Muscle of back (tissue), 11 donors: Measurements from ENCODE around the gene GOLT1A. TPM values are rescaled to one million over a fixed set of nuclear protein-coding genes. Genes with fewer than 3 reads are reported as not detected.

Experiments
- DNase-seq, 3 donors: peaks; one replicate each; pipeline versions ENCODE4 v3.0.0 to v3.0.0-alpha.2; 2013
- polyA plus RNA-seq, 10 donors: library from polyadenylated mRNA; unstranded; fragments of 120-200 nt; gene quantifications; one replicate each; pipeline ENCODE4 v1.2.1, GENCODE V29; 2013; ENCODE audit not compliant: insufficient read length in 10 of 10

The GOLT1A gene
- polyA plus RNA-seq, 10 donors = 0.20 TPM; not detected in 9

DNA sequence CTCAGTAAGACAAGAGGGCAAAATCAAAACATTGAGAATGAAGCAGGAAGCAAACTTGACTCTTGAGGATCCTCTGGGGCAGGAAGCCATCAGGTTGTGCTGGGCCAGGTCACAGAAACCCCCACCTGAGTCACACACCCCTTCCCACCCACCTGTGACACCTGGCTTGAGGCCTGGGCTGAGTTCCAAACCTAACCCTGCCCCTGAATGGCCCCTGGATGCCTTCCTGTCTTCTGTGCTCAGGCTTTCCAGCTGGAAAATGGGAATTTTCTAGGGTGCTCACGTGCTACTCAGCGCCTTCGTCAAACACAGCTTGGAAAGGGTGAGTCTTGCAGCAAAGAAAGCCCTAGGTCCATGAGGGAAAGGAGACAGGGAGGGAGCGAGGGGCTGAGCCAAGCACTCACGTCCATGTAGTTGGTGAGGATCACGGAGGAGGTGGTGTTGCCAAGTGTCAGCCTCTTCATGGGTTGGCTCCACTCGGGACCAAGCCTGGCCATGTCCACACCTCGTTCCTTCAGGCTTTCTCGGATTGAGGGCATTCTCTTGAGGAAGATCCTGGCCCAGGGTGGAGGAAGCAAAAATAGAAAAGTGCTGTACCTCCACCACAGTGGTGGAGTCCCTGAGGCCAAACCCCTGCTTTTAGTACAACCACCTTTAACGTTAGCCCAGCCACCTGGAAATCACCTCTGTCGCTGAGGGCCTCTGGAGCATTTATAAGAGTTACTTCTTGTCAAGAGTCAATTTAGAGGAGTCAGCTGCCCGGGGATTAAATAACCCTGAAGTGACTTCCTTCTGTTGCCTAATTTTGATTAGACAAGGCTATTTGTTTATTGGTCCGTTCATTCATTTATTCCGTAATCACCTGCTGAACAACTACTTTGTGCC is 51.9 kb downstream of the GOLT1A start:
- DNase-seq = no peak

- no peak for DNase-seq
These were observed 55.8 kb downstream of the GOLT1A start for GRCh38 chr1:204157962-204158361.

DNA sequence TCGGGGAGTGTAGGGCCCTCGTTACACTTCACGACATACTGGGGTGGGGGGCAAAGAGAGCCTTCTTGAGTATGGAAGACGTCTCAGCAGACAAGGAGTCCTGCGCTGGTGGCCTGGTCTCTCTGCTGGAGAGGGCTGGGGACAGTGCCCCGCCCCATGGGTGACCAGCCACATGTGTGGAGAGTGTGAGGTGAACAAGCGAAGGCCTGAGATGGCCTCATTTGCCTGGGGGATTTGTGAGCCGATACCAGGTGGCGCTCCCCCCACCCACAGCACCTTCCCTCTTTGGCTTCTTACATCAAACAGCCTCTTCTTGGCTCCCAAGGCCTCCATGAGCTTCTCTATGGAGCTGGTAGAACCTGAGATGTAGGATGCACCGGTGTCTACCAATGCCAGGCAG is 57.9 kb downstream of the GOLT1A start:
- no peak for DNase-seq

GRCh38 chr1:204154568-204155255 is 59.1 kb downstream of the GOLT1A start:
- DNase-seq = no peak

- no peak for DNase-seq
These were observed 60.1 kb downstream of the GOLT1A start for GRCh38 chr1:204153667-204154066.

- DNase-seq = peak in 1 of 3 donors; percentile 54
These were observed 61.3 kb downstream of the GOLT1A start for GRCh38 chr1:204152310-204153044.

DNA sequence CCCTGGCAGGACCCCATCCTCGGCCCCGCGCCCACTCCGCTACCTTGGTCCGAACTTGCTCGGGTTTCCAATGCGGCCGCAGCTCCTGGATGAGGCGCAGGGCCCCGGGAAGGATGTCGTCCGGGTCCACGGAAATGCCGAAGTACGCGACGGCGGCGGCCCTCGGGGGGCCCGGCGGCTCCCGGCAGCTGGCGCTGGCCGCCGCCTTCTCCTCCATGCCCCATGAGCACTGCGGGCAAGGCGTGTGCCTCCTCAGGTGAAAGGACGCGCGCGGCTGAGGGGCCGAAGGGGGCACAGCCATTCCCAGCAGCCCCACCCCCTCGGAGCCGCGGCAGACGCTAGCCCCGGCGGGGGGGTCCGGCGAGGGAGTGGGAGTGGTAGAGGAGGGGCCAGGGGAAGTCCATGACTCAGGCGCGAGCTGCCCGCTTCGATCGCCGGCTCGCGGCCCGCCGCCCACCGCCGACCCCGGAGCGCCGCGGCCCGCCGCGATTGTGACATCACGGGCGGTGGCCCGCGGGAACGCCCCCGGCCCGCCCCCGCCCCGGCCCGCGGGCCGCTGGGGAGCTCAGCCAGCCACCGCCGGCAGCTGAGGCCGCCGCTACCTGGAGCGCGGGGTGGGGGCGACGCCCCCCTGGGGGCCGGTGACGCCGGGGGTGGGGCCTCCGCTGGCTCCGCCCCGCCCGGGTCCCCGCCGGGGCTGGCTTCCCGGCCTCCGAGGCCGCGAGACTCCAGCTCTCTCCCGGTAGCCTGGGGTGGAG is 62.1 kb downstream of the GOLT1A start, which contains the start of gene ETNK2:
Gene ETNK2, minus strand, starts transcription at position 493 of the 758 bp plus-strand sequence. Its CDS starts 192 bp downstream, at position 301.
- DNase-seq = peak in 2 of 3 donors; percentile 51 to 84

GRCh38 chr1:204150702-204151551 is 62.9 kb downstream of the GOLT1A start:
- DNase-seq = peak in 1 of 3 donors; percentile 61

- peak in 1 of 3 donors; percentile 27 for DNase-seq
These were observed 63.9 kb downstream of the GOLT1A start for GRCh38 chr1:204149635-204150565.

GRCh38 chr1:204149107-204149506 is 64.7 kb downstream of the GOLT1A start:
- no peak for DNase-seq

Other genes with a start within 250 kb of the GOLT1A start
- gene SOX13, start 140.9 kb downstream of the GOLT1A start, polyA plus RNA-seq = 10 to 100 TPM; 14.7 to 23.0 (median 18.1) TPM
- gene ETNK2, start 61.9 kb downstream of the GOLT1A start, polyA plus RNA-seq = 1 to 10 TPM; 1.8 to 5.4 (median 3.0) TPM
- gene REN, start 47.7 kb downstream of the GOLT1A start, polyA plus RNA-seq = under 1 TPM in 2 of 10 donors, not detected in 8; 0.18 to 0.20 TPM
- gene KISS1, start 17.5 kb downstream of the GOLT1A start, polyA plus RNA-seq = 1 to 10 TPM in 3 of 10 donors, under 1 TPM in 6, not detected in 1; 0.49 to 4.5 (median 0.81) TPM
- 1 to 10 TPM; 1.7 to 7.2 (median 2.8) TPM for gene PLEKHA6, start 145.9 kb upstream of the GOLT1A start, polyA plus RNA-seq
- 10 to 100 TPM; 22.9 to 33.9 (median 29.4) TPM for gene PPP1R15B, start 197.8 kb upstream of the GOLT1A start, polyA plus RNA-seq